HG03066 (cell line): ENCODE data around the gene GALNT9.
"Not testable (repeated sequence)": the region's sequence is repeated elsewhere in the genome, so short reads cannot be mapped to it uniquely, and the experiment has no call there.

Experiments
- ATAC-seq: cut with Tn5 transposase; IDR thresholded peaks from one replicate; pipeline ENCODE4 v1.9.1; 2021; ENCODE audit warnings: low read depth; ENCODE audit not compliant: unreplicated experiment

The GALNT9 gene

DNA sequence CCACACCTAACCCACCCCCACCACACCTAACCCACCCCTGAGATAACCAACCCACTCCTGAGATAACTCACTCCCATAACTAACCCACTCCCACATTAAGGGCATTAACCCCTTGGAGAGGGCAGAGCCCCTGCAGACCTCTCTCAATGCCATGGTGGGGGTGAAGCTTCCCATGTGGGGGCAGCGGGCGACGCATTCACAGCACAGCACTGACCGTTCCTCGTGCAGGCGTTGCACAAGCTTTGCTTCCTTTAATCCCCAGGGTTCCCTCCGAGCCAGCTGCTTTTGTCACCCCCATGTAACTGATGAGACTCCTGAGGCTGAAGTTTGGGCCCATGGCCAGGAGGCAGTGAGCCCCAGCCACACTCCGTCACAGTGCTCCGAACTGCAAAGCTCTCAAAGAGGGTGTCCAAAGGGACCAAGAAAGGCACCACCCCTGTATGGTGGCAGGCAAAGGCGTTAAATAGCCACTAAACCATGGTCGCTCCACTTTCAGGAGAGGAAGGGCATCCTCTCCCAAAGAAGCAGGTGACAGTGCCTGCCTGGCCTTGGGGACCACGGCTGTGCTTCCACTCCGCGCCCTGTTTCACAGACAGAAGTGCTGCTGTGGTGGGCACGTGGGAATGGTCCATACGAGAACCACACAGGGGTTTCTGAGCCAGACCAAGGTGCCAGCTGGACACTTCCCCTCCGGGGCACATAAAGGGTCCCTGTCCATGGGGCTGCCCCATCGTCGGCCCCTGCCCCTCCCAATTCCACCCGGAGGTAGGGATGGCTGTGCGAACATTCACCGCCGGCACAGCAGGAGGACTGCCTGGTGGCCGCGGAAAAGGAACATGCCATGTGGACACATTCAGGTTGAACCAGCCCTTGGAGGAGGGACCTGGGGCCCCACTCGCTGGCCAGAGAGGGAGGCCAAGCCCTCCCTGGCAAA lies 28.3 kb downstream of the GALNT9 start:
- ATAC-seq = no peak

DNA sequence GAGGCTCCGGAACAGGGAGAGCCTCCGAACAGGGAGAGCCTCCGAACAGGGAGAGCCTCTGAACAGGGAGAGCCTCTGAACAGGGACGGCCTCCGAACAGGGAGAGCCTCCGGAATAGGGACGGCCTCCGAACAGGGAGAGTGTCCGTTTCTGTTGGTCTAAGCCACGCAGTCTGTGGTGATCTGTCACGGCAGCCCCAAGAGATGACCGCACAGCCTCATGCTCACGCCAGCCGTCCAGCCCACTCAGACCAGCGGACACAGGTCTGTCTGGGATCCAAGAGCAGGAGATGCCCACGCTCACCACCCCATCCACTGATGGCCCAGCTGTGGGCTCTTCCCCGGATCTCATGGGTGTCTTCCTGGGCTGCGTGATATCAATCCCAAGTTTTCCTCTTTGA lies 33.3 kb downstream of the GALNT9 start:
- ATAC-seq = no peak

DNA sequence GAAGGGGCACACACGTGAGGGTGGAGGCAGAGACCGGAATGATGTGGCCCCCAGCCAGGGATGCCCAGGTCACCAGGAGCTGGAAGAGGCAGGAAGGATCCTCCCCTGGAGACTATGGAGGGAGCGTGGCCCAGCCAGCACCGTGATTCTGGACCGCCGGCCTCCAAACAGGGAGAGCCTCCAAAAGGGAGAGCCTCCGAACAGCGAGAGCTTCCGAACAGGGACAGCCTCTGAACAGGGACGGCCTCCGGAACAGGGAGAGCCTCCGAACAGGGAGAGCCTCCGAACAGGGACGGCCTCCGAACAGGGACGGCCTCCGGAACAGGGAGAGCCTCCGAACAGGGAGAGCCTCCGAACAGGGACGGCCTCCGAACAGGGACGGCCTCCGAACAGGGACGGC lies 33.8 kb downstream of the GALNT9 start:
- not testable (repeated sequence) for ATAC-seq

DNA sequence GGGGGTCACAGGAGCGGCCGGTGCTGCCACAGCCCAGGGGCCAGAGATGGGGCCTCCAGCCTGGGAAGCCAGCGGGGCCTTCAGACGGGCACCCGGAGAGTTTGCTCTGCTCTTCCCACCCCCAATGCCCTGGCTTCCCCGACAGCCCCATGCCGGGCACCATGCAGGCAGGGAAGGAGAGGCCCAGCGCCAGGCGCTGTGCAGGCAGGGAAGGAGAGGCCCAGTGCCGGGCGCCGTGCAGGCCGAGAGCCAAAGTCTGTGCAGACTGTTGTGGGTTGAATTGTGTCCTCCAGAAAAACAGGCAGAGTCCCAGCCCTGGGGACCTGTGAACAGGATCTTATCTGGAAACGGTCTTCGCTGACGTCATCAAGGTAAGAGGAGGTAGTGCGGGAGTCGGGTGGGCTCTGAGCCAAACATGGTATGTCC lies 34.3 kb downstream of the GALNT9 start:
- no peak for ATAC-seq

DNA sequence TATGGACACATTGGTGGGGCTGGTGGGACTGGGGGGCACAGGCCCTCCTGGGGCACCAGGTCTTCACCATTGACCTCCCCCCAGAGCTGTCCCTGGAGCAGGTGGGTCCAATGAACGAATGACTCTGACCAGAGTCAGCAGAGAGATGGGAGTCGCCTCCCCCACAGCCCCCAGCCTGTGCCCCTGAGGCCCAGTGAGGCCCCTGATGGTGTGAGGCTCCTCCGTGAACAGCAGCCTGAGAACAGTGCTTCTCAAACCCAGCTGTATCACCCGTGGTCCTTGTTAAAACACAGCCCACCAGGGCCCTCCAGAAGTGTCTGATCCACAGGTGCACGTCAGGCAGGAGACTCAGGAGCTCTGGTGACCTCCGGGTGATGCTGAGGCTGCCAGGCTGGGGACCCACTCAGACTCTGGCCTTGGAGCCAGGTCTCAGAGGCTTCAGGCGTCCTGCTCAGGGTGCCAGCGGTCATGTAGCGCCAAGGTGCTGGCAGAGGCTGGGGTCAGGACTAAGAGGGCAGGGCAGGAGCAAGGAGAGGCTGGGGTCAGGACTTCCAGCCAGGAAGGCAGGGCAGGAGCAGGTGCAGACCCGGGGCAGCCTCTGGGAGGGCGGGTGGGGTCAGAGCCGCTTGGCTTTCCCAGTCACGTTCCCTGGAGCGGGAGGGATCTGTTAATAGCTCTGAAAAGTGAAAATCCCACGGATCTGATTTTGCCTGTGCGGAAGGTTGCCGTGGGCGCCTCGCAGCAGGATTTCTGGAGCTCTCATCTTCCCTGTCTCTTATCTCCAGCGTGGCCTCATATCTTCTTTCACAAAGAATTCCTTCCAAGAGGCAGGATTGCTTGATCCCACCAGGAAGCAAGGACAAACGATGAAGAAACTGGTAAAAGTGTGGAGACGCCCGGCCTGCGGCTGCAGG lies 35.0 kb downstream of the GALNT9 start:
- no peak for ATAC-seq

DNA sequence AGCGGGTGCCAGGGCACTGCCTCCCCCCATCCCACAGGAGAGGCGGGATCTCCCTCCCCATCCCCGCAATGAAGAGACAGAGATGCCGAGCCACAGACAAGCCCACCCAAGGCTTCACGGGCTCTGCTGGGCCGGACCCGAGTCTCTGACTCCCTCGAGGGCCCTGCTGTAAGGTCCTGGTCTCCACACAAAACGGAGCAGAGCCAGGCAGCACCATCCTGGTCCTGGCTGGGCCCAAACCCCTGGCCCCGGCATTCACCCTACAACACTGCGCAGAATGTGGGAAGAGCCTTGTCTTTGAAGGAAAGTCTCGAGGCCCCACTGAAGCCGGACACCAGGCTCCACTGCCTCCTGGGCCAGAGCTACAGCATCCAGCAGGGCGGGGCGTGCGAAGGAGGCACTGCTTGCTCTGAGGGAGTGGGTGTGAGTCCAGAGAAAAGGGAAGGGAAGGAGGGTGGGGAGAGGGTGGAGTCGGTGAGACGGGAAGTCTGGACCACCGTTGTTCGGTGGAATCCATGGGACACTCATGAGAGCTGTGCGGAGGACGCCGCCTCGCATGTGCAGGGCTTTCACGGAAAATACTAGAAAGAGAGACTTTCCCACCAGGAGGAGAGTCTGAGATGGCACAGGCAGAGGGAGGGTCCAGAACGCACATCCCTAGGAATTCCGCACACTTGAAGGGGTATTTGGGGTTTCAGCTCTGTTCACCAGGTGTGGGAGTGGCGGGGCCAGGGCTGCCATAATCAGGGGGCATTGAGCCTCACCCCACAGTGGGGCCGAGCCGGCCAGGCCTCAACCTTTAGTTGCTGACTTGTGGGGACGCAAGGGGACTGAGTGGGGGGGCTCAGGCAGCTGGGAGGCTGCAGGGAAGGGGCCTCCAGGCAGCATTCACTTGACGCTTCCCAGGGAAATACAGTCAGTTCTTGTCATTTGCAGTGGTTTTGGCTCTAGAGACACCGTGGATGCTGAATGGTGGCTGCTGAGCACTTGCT lies 36.8 kb downstream of the GALNT9 start:
- ATAC-seq = no peak

DNA sequence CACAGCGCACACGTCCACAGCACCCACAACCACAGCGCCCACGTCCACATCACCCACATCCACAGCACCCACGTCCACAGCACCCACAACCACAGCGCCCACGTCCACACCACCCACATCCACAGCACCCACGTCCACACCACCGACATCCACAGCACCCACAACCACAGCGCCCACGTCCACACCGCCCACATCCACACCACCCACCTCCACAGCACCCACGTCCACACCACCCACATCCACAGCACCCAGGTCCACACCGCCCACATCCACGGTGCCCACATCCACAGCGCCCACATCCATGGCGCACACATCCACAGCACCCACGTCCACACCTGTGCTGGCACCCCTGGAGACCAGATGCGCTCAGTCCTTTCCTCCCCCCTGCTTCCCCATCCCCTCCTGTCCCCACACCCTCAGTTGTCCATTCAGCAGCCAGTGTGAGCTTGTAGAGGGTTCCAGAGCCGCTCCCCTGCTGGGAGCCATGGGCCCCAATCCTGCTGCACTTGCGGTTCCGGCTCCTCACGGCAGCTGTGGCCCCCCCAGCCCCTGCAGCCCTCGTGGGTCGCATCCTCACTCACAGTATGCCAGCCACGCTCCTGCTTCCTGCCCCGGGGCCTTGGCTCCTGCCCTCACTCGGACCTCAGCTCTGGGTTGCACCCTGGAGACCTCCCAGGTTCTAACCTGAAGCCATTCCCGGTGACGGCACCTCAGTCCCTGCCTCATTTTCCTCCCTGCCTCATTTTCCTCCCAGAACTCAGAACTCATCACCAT lies 37.8 kb downstream of the GALNT9 start:
- no peak for ATAC-seq

DNA sequence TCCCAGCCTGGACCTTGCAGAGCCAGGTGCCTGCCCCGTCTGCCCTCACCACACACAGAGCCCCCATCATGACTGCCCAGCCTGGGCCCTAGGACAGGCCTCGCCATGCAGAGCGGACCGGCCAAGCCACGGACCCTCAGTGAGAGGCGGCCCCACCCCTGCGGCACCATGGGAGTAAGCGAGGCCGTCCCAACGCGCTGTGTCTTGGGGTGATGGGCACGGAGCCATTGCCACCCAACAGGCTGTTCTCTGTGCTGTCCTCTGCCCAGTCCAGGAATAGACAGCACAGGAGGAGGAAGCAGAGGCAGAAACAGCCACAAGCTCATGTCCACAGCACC lies 39.2 kb downstream of the GALNT9 start:
- ATAC-seq = no peak

DNA sequence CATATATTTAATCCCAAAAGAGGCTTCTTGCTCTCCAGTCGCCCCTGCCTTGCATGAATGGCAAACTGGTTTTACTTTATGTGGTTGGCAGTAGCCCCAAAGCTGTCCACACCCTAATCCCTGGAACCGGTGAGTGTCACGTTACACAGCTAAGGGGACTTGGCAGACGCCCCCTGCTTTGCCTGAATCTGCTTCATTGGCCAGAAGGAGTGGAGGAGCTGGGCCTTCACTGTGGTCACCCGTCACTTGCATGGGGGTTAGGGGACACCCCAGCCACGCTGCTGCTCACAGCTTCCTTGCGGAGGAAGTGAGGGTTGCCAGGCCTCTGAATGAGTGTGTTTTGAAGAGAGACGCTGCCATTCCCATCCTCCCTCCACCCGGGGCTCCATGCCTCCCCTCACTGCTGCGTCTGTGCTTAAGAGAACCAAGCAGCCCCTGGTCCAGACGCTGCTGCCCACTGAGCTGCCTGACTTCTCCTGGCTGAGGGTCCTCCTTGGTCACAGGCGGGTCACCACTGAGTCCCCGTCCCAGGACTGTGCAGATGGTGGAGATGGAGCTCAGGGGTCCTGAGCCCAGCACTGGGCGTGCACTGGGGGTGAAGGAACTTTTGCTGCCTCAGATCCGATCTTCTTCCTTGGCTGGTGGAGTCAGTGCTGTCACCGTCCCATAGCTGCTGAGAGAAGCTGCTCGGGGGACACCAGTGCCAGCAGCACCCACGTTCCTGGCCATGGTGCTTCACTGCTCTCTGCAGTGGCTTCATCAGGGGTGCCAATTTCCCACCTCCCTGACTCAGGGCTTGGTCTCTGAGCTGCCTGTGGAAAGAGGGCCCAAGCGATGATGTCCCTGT lies 39.8 kb downstream of the GALNT9 start:
- ATAC-seq = no peak

DNA sequence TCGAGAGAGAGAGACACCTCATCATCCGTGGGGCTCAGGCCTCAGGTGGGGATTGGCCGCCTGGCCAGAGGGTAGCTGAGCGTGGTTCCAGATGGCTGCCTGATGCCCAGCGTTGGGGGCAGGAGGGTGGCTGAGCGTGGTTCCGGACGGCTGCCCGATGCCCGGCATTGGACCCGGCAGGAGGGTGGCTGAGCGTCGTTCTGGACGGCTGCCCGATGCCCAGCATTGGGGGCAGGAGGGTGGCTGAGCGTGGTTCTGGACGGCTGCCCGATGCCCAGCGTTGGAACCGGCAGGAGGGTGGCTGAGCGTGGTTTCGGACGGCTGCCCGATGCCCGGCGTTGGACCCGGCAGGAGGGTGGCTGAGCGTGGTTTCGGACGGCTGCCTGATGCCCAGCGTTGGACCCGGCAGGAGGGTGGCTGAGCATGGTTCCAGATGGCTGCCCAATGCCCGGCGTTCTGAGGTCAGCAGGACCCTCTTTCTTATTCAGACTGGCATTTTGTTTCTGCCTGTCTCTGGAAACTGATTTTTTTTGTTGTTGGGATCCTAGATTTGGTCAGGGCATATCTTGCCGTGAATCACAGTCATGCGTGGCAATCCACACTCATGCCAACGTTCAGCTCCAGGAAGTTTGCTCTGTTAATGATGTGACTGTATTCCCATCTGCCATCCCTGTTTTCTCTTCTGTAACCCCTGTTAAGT lies 40.7 kb downstream of the GALNT9 start:
- ATAC-seq = no peak

DNA sequence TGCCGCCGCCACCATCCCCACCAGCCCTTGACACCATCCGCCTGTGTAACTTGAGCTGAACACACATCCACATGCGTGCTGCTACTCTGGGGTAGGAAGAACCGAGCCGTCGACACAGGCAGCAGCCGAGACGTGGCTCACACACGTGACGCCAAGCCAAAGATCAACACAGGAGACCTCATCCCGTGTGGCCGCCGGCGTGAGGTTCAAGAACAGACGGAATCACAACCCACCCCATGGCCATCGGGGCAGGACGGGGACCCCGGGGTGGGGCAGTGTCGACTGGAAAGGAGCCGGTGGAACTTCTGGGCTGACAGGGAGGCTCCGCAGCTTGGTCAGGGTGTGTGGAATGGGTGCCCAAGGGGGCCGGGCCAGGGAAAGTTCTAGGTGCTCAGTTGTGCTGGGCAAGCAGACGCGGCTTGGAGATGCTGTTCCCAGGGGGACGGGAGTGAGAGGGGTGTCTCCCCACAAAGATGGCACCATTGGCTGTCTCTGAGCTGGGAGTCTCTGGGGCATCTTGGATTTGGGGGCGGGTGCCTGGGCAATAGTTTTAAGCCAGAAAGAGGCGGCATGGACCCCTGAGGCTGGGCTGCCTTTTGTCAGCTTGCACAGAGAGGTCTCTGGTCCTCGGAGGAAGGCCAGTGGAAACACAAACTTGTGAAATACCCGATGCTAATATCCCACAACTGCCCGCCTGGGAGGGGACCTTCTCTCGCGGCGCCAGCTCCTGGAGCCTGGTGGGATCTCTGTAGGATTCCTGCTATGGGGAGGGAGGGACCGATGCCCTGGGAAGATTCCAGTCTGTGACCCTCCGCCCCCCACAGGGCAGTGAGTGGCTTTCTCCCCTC lies 41.8 kb downstream of the GALNT9 start:
- no peak for ATAC-seq

DNA sequence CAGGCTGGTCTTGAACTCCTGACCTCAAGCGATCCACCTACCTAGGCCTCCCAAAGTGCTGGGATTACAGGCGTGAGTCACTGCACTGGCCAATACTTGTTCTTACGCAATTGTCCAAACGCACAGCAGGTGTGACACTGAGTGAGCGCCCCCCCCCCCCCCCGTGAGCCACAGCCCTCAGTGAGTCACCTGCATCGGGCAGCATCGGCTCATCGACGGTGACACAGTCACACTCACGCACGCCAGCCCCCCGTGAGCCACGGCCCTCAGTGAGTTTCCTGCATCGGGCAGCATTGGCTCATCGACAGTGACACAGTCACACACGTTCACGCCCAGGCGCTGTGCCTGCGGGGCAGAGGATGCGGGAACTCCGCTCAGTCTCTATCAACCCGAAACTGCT lies 42.5 kb downstream of the GALNT9 start:
- ATAC-seq = no peak

DNA sequence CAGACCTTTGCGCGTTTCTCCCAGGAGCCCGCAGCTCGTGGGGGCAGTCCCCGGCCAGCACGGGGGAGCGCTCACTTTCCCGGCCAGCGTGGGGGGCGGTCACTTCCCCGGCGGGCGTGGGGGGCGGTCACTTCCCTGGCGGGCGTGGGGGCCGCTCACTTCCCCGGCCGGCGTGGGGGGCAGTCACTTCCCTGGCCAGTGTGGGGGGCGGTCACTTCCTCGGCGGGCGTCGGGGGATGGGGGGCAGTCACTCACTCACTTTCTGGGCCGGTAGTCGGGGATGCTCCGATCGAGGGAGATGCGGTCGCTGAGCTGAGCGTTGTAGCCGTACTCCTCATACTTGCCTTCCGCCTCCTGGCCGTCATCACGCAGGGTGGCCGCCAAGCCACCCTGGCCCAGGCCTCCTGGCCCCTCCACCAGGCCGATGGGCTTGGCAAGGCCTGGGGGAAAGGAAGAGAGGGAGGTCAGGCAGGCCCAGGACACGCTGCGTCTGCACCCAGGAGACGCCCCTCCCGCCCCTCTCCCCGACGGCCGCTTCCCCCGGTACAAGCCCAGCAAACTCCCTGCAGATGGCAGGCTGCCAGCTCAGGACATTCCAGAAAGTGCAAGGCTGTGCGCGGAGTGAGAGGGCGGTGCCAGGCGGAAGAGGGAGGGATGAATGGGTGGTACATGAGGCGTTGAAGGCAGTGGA lies 43.3 kb downstream of the GALNT9 start:
- ATAC-seq = no peak

DNA sequence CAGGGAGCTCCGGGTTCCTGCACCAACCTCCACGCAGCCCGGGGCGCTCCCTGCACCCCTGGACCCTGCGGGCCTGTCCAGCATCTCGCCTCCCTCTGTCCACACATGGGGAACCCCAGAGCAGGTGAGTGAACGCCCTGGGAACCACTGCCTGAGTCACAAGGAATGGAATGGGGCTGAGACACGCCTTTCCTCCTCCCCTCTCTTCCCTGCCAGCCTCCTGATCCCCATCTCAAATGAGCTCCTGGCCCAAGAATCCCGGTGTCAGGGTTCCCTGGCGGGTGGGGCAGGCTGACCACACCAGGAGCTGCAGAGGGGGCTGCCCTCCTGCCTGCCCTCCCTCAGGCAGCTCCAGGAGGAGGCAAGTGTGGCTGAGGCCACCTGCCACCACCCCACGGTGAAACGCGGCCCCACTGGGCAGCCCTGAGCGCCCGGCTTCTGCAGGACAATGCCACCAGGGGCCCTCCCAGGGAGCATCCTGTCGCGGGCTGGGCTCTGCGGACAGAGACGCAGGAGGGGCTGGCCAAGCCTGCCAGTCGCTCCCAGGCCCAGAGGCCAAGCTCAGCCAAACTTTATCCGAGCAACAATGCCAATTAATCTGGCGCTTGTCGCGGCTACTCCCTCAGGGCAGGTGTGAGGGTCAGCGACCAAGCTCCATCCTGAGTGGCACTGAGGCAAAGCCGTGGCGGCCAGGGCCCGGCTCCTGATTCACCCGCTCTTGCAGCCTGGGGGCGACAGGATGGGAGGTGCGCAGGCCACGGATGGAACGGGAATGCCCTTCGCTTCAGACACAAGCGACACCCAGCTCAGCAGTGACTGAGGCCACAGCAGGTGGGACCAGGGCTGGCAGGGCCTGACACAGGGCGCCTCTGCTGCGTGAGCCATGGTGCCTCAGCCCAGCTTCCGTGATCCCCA lies 44.3 kb downstream of the GALNT9 start:
- ATAC-seq = no peak

DNA sequence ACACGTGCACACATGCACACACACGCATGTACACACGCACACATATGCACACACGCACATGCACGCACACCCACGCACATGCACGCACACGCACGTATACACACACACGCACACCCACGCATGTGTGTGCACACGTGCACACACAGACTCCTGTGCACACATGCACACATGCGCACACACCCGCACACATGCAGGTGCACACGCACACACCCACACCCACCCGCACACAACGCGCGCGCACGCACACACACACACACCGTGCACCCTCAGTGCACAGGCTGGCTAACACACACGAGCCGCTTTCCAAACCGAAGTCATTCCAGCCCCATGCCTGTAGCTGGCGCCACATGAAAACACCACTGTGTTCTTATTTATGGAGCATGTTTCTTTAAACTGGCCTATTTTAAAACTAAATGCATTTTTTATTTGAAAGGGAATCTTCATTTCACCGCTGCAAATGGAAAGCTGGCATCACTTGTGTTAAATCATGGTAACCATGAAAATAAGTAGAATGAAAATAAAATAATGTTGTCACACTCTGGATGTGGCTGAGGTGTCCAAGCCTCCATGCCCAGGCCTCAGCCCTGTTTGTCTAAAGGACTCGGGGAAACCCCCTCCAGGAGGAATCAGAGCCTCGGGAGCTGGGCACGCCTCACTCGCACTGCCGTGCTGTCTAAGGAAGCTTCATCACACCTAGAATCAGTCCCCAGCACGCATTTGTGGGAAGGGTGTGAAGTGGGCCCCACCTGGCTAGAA lies 45.1 kb downstream of the GALNT9 start:
- ATAC-seq = no peak
